Stimulated activated CD4-positive, alpha-beta T cell treated with anti-CD3 and anti-CD28 coated beads, Interleukin-4, amount 100 ng/mL, for 48 hours (primary cell): Measurements from ENCODE around the gene TCAF1.
"Not testable (repeated sequence)": the region's sequence is repeated elsewhere in the genome, so short reads cannot be mapped to it uniquely, and the experiment has no call there.

Source experiments
- DNase-seq, 2 donors: peaks; one replicate each; pipeline ENCODE4 v3.0.0-alpha.2; 2020; ENCODE audit warnings: low read depth in 2 of 2

The TCAF1 gene

GRCh38 chr7:143857994-143858393 is 44.0 kb downstream of the TCAF1 start:
- not testable (repeated sequence) for DNase-seq

DNA sequence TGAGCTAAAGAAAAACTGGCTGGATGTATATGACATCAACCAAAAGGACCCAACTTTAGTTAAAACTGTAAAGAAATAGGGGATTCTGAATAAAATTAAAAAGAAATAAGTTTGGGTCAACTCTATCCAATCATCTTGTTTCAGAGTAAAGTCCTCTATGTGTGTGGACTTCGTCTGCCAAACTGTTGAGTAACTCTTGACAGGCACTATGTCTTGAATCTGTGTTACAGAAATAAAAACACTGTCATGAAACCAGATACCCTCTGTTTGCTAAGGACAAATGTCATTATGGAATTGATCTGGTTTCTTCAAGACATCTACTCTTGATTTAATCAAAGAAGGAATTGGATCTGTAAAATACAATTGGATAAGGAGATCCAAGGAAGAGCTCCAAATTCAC is 46.5 kb downstream of the TCAF1 start:
- not testable (repeated sequence) for DNase-seq

DNA sequence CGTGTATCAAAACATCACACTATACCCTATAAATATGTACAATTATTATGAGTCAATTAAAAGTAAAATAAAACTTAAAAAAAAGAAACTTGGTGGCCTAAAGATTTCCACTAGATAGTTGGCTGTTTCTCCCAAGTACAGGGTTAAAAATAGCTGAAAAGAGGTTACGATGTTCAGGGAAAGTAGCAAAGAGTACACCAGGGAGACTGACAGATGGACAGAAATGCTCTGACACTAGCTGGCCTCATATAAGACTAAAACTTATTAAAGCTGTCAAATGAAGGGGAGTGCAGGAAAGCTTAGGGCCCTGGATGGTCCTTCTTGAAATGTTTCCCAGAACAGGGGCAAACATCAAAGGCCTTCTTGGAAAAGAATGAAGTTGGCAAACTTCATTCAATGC is 51.3 kb downstream of the TCAF1 start:
- DNase-seq: no peak

DNA sequence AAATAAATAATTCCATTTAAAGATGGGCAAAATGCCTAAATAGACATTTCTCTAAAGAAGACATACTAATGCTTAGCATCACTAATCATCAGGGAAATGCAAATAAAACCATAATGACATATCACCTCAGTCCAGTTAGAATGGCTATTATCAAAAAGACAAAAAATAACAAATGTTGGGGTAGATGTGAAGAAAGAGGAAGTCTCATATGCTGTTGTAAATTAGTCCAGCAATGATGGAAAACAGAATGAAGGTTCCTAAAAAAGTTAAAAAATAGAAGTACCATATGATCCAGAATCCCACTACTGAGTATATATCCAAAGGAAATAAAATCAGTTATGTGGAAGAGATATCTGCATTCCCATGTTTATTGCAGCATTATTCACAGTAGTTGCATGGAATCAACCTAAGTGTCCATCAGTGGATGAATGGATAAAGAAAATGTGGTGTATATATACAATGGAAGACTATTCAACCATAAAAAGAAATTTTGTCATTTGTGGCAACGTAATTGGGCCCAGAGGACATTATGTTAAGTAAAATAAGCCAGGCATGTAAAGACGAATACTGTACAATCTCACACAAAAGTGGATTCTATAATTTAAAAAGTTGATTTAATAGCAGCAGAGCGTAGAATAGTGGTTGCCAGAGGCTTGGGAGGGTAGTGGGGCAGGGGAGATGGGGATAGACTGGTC is 52.0 kb downstream of the TCAF1 start:
- no peak for DNase-seq

- DNase-seq: no peak
Observed at GRCh38 chr7:143848192-143848591, 53.8 kb downstream of the TCAF1 start.

- DNase-seq: no peak
Observed at GRCh38 chr7:143846692-143847091, 55.3 kb downstream of the TCAF1 start.

DNA sequence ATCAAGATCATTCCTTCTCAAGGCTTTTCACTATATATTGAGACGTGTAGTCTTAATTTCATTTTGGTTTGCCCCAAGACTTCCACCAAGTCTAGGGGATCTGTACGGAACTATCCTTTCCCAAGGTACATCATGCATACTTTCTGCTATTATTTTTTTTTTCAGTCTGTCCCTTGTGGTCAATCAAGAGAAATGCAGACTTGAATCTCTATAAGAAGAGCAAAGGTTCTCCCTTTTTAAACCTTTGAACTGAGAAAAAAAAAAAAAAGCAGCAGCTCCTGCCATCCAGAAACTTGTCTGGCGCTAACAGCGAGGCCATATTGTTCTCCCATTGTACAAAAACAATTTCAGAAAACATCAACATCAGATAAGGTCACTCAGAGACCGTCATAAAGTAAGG is 60.3 kb downstream of the TCAF1 start:
- DNase-seq: not testable (repeated sequence)

DNA sequence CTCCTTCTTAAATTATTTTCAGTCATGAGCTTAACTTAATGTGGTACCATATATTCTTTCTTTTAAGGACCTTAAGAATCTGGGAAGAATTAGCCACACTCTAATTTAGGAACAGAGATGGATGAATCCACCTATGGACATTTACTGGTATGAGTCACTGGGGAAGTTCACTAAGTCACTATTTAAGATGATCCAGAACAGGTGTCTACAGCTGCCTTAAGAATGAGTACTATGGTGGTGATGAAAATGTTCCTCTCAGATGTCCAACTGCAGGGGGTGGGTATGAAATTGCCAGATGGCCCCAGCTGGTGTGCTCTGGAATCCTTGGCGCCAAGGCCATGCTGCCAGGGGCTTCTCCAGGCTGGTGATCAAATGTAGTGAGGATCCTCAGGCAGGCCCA is 61.9 kb downstream of the TCAF1 start:
- not testable (repeated sequence) for DNase-seq

DNA sequence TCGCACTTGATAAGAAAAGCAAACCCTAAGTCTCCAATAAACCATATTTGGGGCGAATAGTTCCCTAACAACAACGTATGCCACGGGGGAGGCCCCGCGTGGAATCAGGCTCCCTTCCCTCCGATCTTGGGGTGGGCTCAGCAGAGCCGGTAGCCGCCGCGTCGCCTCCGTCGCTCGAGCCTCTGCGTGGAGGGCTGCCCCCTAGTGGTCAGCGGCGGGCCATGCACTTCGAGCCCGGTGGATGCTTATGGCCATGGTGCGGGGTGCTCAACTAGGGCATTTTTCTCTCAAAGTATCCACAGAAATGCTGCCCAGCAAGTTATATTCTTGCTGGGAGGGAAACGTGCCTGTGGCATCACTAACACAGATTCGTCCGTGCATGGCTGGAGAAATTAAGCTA is 64.8 kb downstream of the TCAF1 start:
- DNase-seq: peak; percentile 90 to 97

GRCh38 chr7:143836622-143837021 is 65.4 kb downstream of the TCAF1 start:
- DNase-seq: peak; percentile 89 to 91

GRCh38 chr7:143836088-143836487 is 65.9 kb downstream of the TCAF1 start:
- not testable (repeated sequence) for DNase-seq

GRCh38 chr7:143826578-143826977 is 75.4 kb downstream of the TCAF1 start:
- DNase-seq: not testable (repeated sequence)

- not testable (repeated sequence) for DNase-seq
Observed at GRCh38 chr7:143824295-143825135, 77.5 kb downstream of the TCAF1 start.

DNA sequence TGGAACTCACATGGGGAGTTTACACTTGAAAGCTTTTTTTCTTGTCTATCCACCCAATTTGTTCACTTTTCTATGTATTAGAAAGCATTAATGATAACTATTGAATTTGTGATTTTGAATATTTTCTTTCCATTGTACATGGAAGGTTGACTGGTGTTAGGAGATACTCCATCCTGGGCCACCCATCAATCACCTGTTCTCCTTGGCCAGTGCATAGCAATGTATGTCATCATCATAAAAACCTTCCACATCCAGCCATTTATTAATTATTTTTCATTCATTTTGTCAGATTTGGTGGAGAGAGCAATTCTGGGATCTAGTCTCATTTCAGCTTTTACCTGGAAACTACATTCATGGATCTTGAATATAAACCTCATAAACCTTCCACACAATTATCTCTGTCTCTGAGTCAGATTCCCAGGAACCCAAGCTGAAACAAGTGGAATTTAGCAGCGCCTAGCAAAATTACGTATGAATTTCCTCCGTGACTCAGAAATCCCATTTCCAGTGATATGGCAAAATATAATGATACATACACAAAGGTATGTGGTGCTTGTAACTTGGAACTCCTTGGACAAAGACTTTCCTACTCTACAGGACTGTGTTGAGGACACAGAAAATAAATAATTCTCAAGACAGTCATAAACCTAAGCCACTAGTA is 78.2 kb downstream of the TCAF1 start:
- not testable (repeated sequence) for DNase-seq

DNA sequence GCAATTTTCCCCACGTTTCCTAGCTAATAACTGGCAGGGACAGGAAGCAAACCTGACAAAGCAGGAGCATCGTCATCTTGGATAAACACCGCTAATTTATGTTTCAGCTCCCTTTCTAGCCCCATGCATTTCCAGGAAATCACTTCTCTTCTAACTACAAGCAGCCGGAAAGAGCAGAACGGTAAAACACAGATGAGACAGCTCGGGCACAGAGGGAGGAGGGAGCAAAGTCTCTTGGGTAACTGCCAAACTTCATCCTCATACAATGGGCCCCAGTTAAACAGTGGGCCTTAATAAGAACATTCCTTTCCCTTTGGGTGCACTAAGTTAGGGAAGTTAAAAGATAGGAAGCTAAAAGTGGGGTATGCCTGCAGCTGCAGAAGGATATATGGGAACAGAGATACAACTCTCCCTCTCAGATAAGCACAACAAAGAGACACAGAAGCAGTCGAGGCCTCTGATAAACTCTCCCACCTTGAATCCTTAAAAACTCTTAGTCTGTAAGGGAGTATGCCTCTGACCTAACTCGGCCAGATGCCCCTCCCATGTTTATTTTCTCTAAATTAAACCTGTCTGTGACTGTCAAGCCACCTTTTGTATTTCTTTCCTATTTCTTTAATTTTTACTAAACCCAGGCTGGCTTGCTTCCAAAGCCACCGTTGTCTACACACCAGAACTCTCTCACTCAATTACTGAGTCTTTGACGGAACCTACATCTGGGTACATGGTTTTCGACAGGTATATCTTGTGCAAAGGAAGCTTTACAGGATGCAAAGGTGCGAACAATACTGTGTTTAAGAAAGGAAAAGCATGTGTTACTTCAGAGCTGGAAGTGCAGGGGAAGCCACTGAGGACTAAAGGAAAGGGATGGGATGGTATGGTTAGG is 80.3 kb downstream of the TCAF1 start:
- DNase-seq: not testable (repeated sequence)

DNA sequence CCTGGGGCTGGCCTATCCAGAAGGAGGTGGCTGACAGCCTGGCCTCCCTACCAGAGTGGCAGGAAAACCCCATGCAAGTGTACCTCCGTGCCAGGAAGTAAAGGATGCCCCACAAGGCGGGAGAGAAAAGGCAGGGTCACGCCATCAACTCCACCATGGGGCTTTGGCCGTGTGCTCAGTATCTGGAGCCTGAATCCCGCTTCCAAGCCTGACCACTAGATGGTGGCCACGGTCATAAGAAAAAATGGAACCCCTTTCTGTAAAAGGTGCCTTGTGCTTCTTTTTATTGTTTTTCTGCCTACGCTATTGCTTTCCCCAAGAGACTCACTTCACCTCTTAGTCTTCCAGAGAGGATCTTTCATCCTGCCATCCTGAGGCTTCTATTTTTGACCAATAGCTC is 84.1 kb downstream of the TCAF1 start:
- DNase-seq: not testable (repeated sequence)

GRCh38 chr7:143816471-143817133 is 85.4 kb downstream of the TCAF1 start:
- not testable (repeated sequence) for DNase-seq

- not testable (repeated sequence) for DNase-seq
Observed at GRCh38 chr7:143810639-143811038, 91.3 kb downstream of the TCAF1 start.

DNA sequence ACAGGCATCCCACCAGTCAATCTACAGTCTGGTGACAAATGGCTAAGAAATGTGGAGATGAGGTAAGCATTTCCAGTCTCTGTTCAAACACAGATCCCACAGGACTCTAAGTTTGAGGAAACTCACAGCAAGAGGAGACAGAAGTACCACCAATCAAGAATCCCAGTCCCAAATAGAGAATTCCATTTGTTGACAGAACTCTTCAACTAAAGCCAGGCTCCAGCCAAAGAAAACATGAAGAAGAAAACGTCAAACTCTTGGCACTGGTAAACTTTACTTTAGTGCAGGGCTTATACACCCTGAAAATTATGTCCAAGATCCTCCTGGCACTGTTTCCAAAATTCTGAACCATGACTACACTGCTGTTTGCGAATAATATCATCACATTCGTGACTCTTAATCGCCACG is 95.3 kb downstream of the TCAF1 start:
- not testable (repeated sequence) for DNase-seq
